GM06990 (cell line): ENCODE measurements around the gene CMC2.

Experiments
- DNase-seq: peaks from one replicate; pipeline ENCODE4 v3.0.0-alpha.2; 2011; ENCODE audit not compliant: insufficient read length; ENCODE audit errors: extremely low read depth
- H3K27me3 ChIP-seq: replicated peaks from 2 replicates; pipeline ENCODE4 v1.6.0; 2011; ENCODE audit warnings: low read length; ENCODE audit not compliant: control insufficient read depth, insufficient read depth
- H3K36me3 ChIP-seq: 2 replicates; pipeline ENCODE4 v1.5.1; 2011; ENCODE audit warnings: low read length; ENCODE audit not compliant: control insufficient read depth, insufficient read depth
- H3K4me3 ChIP-seq: replicated peaks from 2 replicates; pipeline ENCODE4 v1.5.1; 2011; ENCODE audit warnings: low read depth, mild to moderate bottlenecking, control low read depth, low read length
- TF ChIP-seq, protein P1 (sequence below): IDR thresholded peaks from 2 replicates; pipeline ENCODE4 v1.5.1; 2011; ENCODE audit warnings: low read length, control low read depth, mild to moderate bottlenecking, inconsistent platforms; ENCODE audit not compliant: insufficient read depth, poor library complexity, severe bottlenecking

Gene CMC2

DNA sequence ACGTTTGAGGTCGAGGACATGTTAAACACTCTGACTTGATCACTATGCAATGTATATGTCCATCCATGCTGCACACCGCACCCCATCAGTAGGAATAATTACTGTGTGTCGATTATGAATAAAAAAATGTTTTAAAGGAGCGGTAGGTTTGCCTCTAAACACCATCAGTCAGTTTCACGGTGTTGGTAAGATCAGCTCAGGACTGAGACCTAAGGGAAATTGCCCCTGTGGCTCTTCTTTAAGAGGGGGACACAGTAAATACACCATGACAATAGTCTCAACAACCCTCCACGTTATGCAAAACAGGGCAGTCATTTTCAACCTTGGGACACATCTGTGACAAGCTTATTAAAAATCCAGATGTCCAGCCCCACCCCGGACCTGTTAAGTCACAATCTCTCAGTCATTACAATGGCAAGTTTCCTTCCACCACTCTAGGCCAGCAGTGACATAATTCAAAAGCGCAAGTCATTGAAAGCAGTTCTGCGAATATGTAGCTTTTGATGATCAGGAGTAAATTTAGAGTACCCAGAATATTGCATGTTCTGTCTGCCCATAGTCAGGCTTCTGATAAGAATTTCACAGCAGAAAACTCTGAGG is 30.2 kb upstream of the CMC2 start:
- Histone ChIP-seq H3K4me3 (peak overlapping the region; percentile 76), H3K27me3 (no peaks in the 10 kb centered on the region), H3K36me3 (peaks cover 6% of the 10 kb centered on the region)
- TF ChIP-seq, protein P1, sequence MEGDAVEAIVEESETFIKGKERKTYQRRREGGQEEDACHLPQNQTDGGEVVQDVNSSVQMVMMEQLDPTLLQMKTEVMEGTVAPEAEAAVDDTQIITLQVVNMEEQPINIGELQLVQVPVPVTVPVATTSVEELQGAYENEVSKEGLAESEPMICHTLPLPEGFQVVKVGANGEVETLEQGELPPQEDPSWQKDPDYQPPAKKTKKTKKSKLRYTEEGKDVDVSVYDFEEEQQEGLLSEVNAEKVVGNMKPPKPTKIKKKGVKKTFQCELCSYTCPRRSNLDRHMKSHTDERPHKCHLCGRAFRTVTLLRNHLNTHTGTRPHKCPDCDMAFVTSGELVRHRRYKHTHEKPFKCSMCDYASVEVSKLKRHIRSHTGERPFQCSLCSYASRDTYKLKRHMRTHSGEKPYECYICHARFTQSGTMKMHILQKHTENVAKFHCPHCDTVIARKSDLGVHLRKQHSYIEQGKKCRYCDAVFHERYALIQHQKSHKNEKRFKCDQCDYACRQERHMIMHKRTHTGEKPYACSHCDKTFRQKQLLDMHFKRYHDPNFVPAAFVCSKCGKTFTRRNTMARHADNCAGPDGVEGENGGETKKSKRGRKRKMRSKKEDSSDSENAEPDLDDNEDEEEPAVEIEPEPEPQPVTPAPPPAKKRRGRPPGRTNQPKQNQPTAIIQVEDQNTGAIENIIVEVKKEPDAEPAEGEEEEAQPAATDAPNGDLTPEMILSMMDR = no peak
- DNase-seq = no peak

DNA sequence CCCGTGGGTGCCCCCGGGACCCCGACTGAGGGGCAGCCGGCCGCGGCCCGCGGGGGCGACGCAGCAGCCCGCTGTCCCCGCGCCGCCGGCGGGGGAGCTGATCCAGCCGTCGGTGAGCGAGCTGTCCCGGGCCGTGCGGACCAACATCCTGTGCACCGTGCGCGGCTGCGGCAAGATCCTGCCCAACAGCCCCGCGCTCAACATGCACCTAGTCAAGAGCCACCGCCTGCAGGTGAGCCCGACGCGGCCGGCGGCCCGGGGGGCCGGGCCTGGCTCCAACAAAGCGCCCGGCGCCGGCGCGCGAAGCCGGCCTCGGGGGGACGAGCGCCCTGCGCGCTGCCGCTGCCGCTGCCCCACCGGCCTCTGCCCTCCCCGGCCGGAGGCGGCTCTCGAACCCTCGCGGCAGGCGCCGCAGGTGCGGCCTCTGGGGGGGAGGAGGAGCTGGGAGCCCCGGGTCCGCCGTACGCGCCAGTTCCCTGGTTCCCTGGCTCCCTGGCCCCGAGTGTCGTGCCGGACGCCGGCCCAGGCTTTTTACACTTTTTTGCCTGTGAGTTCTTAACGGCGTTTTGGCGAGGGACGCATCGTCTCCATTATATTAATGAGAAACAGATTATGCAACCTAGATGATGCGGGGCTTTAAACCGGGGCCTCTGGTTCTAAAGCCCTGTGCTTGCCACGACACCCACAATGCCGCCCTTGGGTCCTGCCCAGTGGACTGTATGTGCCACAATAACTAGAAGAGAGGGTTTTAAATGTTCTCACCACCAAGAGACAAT is 29.5 kb upstream of the CMC2 start:
- Histone ChIP-seq H3K4me3 (peak overlapping the region; percentile 76), H3K36me3 (peaks cover 2% of the 10 kb centered on the region), H3K27me3 (no peaks in the 10 kb centered on the region)
- DNase-seq = peak; percentile 68
- TF ChIP-seq, protein P1 = no peak

DNA sequence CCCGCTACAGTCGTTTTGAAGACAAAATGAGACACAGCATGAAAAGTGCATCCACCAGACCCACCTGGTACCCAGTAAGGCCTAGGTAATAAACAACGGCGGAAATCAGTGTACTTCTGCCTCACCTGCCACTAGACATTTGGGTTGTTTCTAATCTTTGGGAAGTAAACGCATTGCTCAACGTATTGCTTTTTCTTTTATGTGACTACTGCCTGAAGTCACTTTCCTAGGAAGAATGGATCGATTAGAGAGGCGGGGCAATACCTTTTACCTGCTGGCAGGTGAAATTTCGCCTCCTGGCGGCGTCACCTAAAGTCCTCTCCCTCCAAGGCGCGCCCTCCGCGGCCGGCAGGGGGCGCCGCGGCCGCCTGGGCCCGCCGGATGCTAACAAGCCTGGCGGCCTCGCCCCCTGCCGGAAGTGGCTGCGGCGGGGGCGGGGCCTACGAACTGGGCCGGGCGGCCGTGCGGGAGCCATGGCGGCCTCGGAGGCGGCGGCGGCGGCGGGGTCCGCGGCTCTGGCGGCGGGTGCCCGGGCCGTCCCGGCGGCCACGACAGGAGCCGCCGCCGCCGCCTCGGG is 28.8 kb upstream of the CMC2 start, which contains the start of gene ATMIN:
ATMIN (plus strand) TSS at position 445 of the 577 bp plus-strand sequence; CDS start at position 474, 29 bp downstream.
- peak; percentile 91 for DNase-seq
- Histone ChIP-seq H3K4me3 (peak within 1 kb of the TSS; percentile 76), H3K27me3 (no peaks in the 10 kb centered on the region), H3K36me3 (no peaks in the 10 kb centered on the region)
- TF ChIP-seq, protein P1 = peak; percentile 84

DNA sequence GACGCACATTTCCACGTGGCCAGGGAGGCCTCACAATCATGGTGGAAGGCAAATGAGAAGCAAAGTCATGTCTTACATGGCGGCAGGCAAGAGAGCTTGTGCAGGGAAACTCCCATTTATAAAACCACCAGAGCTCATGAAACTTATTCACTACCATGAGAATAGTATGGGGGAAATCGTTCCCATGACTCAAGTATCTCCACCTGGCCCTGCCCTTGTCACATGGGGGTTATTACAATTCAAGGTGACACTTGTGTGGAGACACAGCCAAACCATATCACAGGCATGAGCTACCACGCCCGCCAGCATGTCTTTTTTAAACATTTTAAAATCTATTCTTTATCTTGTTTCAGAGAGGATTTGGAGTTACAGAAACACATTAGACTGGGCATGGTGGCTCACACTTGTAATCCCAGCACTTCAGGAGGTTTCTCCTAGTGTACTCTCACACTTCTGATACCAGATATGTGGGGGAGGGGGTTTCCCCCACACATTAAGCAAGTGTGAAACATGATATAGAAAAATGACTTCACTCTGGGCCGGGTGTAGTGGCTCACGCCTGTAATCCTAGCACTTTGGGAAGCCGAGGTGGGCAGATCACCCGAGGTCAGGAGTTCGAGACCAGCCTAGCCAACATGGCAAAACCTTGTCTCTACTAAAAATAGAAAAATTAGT is 23.4 kb upstream of the CMC2 start:
- TF ChIP-seq, protein P1 = no peak
- H3K27me3 ChIP-seq = no peaks in the 10 kb centered on the region
- no peak for DNase-seq
- H3K4me3 ChIP-seq = no peak overlapping the region
- H3K36me3 ChIP-seq = peaks cover 6% of the 10 kb centered on the region

DNA sequence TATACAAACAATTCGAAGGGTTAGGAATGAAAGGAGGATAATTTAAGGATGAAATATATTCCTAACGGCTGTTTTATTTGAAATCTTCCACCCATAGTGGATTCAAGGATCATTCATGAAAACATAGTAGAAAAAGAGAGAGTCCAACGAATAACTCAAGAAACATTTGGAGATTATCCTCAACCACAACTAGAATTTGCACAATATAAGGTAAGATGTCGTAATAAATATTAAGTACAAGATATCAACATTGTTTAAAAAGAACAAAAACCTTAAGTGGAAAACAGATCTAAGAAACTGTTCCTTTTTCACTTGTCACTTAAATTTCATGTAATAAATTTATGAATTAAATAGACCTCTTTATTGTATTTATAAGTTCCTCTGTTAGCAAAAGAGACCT is 19.7 kb upstream of the CMC2 start:
- DNase-seq = no peak
- peaks cover 6% of the 10 kb centered on the region for H3K36me3 ChIP-seq
- no peaks in the 10 kb centered on the region for H3K27me3 ChIP-seq
- H3K4me3 ChIP-seq = no peak overlapping the region
- TF ChIP-seq, protein P1 = no peak
